ENCODE data around the gene MORC4.

GRCh38 chrX:106946464-106946863 lies 53.5 kb downstream of the MORC4 start:
- TF ChIP-seq, protein P1, sequence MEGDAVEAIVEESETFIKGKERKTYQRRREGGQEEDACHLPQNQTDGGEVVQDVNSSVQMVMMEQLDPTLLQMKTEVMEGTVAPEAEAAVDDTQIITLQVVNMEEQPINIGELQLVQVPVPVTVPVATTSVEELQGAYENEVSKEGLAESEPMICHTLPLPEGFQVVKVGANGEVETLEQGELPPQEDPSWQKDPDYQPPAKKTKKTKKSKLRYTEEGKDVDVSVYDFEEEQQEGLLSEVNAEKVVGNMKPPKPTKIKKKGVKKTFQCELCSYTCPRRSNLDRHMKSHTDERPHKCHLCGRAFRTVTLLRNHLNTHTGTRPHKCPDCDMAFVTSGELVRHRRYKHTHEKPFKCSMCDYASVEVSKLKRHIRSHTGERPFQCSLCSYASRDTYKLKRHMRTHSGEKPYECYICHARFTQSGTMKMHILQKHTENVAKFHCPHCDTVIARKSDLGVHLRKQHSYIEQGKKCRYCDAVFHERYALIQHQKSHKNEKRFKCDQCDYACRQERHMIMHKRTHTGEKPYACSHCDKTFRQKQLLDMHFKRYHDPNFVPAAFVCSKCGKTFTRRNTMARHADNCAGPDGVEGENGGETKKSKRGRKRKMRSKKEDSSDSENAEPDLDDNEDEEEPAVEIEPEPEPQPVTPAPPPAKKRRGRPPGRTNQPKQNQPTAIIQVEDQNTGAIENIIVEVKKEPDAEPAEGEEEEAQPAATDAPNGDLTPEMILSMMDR (IDR thresholded peaks at IDR 0.05 in 4 of 5, conservative IDR thresholded peaks at IDR 0.05 in 1 of 5) = no peak
- TF ChIP-seq POLR2A (IDR thresholded peaks at IDR 0.05) = no peak
